ENCODE results near the gene CLSTN1. TPM values are rescaled to one million over a fixed set of nuclear protein-coding genes. Genes with fewer than 3 reads are reported as not detected.

CLSTN1 gene
- total RNA-seq, 1 experiment from 2014 or later, result 99.3 TPM

DNA sequence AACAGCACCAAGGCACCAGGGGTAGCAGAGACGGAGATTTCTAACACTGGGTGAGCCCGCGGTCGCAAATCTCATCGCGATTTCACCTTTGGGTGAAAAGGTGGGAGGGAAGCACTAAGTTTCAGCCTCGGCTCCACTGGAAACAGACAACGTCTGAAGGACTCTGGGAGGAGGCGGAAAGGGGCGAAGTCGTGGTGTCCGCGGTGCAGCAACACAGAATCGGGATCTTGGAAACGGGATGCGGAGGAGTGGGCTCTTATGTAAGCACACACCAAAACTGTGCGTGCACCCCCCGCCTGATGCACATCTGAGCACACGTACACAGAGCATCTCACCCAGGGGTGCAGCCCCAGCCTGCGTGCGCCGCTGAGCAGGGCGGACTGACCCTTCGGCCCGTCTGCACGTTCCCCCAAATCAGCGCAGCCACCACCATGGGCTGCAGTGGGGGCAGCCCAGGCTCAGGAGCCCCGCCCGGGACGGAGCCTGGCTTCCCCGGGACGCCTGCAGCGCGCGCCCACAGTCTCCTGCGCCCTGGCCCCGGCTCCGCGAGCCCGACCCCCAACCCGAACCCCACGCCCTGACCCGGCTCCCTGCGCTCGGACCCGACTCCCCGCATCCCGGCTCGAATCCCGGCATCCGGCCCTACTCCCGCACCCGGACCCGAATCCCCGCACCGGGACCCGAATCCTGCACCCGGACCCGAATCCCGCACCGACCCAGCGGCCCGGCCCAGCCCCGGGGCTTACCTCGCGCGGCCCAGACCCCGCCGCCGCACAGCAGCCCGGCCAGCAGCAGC is 670 bp downstream of the CLSTN1 start:
- Mint-ChIP-seq H3K9me3 (ENCODE audit: low read depth, unreplicated experiment) (no peaks in the 10 kb centered on the region), H3K27me3 (ENCODE audit: unreplicated experiment) (no peaks in the 10 kb centered on the region), H3K36me3 (ENCODE audit: insufficient read depth, unreplicated experiment) (peaks cover 35% of the 10 kb centered on the region), H3K27ac (ENCODE audit: unreplicated experiment) (peak overlapping the region; percentile 42), H3K4me1 (ENCODE audit: low read depth, unreplicated experiment) (peaks cover 19% of the 10 kb centered on the region), H3K4me3 (ENCODE audit: low read depth, unreplicated experiment) (peak overlapping the region; percentile 77)
- intact Hi-C loops (cut with micrococcal nuclease; ENCODE audit: unreplicated experiment), result no loop called here
- CTCF ChIA-PET, result no interaction called here
- DNase-seq, result peak; percentile 2
- TF ChIP-seq, protein P1, sequence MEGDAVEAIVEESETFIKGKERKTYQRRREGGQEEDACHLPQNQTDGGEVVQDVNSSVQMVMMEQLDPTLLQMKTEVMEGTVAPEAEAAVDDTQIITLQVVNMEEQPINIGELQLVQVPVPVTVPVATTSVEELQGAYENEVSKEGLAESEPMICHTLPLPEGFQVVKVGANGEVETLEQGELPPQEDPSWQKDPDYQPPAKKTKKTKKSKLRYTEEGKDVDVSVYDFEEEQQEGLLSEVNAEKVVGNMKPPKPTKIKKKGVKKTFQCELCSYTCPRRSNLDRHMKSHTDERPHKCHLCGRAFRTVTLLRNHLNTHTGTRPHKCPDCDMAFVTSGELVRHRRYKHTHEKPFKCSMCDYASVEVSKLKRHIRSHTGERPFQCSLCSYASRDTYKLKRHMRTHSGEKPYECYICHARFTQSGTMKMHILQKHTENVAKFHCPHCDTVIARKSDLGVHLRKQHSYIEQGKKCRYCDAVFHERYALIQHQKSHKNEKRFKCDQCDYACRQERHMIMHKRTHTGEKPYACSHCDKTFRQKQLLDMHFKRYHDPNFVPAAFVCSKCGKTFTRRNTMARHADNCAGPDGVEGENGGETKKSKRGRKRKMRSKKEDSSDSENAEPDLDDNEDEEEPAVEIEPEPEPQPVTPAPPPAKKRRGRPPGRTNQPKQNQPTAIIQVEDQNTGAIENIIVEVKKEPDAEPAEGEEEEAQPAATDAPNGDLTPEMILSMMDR (IDR thresholded peaks at IDR 0.05; ENCODE audit: unreplicated experiment), result no peak
- BruUV-seq (replicated peaks), result no TSS peak

DNA sequence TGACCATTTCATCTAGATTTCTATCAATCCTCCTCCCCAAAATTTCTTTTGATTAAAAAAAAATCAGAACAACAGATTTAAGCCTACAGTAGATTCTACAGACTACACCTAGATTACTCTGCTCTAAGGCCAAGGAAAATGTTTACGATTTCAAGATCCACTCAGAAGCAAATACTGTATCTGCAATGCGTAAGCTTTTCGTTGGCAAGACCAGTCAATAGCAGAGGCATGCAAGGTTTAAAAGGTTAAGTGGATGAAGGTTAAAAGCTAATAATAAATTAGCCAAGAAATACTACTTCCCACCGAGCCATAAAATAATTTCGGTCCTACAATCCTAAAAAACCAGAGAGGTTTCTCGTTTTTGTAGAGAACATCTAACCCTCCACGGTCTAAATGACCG is 1.3 kb downstream of the CLSTN1 start:
- intact Hi-C loops (cut with micrococcal nuclease; ENCODE audit: unreplicated experiment), result no loop called here
- Mint-ChIP-seq H3K4me1 (ENCODE audit: low read depth, unreplicated experiment) (peaks cover 19% of the 10 kb centered on the region), H3K9me3 (ENCODE audit: low read depth, unreplicated experiment) (no peaks in the 10 kb centered on the region), H3K4me3 (ENCODE audit: low read depth, unreplicated experiment) (peak overlapping the region; percentile 77), H3K36me3 (ENCODE audit: insufficient read depth, unreplicated experiment) (peaks cover 35% of the 10 kb centered on the region), H3K27me3 (ENCODE audit: unreplicated experiment) (no peaks in the 10 kb centered on the region), H3K27ac (ENCODE audit: unreplicated experiment) (peak overlapping the region; percentile 42)
- CTCF ChIA-PET, result no interaction called here
- TF ChIP-seq, protein P1 (IDR thresholded peaks at IDR 0.05; ENCODE audit: unreplicated experiment), result no peak
- no TSS peak for BruUV-seq (replicated peaks)
- DNase-seq, result no peak

DNA sequence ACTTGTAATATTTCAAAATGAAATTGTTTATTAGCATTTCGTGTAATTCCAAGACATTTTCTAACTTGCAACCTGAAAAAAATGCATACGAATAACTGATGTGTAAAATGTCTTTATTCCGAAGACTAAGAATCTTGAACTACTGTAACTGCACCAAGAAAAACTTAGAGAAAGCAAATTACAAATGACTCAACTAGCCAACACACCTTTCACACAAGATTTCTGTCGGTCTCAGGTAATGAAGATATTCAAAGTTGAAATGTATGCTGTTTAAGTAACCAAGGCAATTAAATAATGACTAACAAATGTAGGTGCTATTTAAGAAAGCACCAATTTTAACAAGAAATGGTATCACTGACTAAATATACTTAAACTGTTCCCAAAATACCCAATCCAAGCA is 2.1 kb downstream of the CLSTN1 start:
- Mint-ChIP-seq H3K4me1 (ENCODE audit: low read depth, unreplicated experiment) (peaks cover 19% of the 10 kb centered on the region), H3K9me3 (ENCODE audit: low read depth, unreplicated experiment) (no peaks in the 10 kb centered on the region), H3K4me3 (ENCODE audit: low read depth, unreplicated experiment) (peak overlapping the region; percentile 77), H3K27ac (ENCODE audit: unreplicated experiment) (no peak overlapping the region), H3K36me3 (ENCODE audit: insufficient read depth, unreplicated experiment) (peaks cover 35% of the 10 kb centered on the region), H3K27me3 (ENCODE audit: unreplicated experiment) (no peaks in the 10 kb centered on the region)
- no peak for DNase-seq
- TSS peak; percentile 48 for BruUV-seq (replicated peaks)
- TF ChIP-seq, protein P1 (IDR thresholded peaks at IDR 0.05; ENCODE audit: unreplicated experiment), result no peak
- CTCF ChIA-PET, result no interaction called here
- intact Hi-C loops (cut with micrococcal nuclease; ENCODE audit: unreplicated experiment), result no loop called here

DNA sequence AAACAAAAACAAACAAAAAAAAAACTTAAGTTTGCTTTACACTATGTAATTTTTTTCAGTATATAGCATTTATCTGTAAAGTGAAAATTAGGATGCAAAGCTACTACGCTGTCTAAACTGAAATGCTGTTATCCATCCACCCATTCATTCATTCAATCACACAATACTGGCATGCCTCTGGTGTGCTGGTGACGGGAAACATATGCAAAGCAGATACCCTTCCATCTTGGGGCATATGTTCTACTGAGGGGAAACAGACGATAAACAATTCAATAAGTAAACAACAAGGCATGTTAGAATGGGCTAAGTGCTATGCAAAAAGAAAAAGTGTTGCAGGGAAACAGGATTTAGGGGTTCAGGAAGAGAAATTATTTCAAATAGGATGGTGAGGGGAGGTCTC is 3.2 kb downstream of the CLSTN1 start:
- Mint-ChIP-seq H3K27ac (ENCODE audit: unreplicated experiment) (no peak overlapping the region), H3K4me3 (ENCODE audit: low read depth, unreplicated experiment) (no peak overlapping the region), H3K4me1 (ENCODE audit: low read depth, unreplicated experiment) (peaks cover 10% of the 10 kb centered on the region), H3K9me3 (ENCODE audit: low read depth, unreplicated experiment) (no peaks in the 10 kb centered on the region), H3K36me3 (ENCODE audit: insufficient read depth, unreplicated experiment) (peaks cover 32% of the 10 kb centered on the region), H3K27me3 (ENCODE audit: unreplicated experiment) (no peaks in the 10 kb centered on the region)
- CTCF ChIA-PET, result no interaction called here
- intact Hi-C loops (cut with micrococcal nuclease; ENCODE audit: unreplicated experiment), result no loop called here
- DNase-seq, result no peak
- TF ChIP-seq, protein P1 (IDR thresholded peaks at IDR 0.05; ENCODE audit: unreplicated experiment), result no peak
- BruUV-seq (replicated peaks), result no TSS peak

All from Calu3 (cell line).